H7 (cell line): ENCODE measurements around the gene SGK2. TPM values are rescaled to one million over a fixed set of nuclear protein-coding genes. Genes with fewer than 3 reads are reported as not detected.

ENCODE experiments used
- DNase-seq: peaks from one replicate; pipeline ENCODE4 v3.0.0; 2012
- H3K27me3 ChIP-seq: 2 replicates; pipeline ENCODE4 v1.6.0; 2011; ENCODE audit warnings: mild to moderate bottlenecking, low read length; ENCODE audit not compliant: control insufficient read depth, insufficient read depth
- H3K36me3 ChIP-seq: replicated peaks from 2 replicates; pipeline ENCODE4 v1.5.1; 2011; ENCODE audit warnings: low read length; ENCODE audit not compliant: control insufficient read depth, insufficient read depth
- H3K4me3 ChIP-seq: 2 replicates; pipeline ENCODE4 v1.5.1; 2011; ENCODE audit warnings: low read depth, mild to moderate bottlenecking, control low read depth, low read length, moderate library complexity; ENCODE audit not compliant: insufficient read depth
- total RNA-seq: library from RNA; depleted of rRNA; stranded (reverse); fragments of >200 nt; shearing (Covaris generic); gene quantifications from 2 replicates; pipeline ENCODE4 v1.2.3, GENCODE V29; 2014

The SGK2 gene
- total RNA-seq, 1 experiment from 2014 or later: not detected

DNA sequence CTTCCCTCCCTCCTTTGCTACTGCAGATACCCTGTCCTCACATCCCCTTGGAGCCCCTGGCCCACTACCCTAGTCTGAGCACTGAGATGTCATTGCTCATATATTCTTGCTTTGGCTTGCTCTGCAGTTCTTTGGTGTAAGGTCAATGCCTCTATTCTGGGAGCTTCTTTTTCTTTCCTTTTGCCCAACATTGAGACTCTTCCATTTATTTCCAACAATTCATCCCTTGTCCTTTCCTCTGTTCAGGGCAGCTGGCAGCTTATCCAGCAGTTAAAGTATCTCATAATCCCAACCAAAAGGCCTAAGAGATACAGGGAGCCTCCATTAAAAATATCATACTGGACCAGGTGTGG is 27.8 kb upstream of the SGK2 start:
- H3K4me3 ChIP-seq: no peak overlapping the region

DNA sequence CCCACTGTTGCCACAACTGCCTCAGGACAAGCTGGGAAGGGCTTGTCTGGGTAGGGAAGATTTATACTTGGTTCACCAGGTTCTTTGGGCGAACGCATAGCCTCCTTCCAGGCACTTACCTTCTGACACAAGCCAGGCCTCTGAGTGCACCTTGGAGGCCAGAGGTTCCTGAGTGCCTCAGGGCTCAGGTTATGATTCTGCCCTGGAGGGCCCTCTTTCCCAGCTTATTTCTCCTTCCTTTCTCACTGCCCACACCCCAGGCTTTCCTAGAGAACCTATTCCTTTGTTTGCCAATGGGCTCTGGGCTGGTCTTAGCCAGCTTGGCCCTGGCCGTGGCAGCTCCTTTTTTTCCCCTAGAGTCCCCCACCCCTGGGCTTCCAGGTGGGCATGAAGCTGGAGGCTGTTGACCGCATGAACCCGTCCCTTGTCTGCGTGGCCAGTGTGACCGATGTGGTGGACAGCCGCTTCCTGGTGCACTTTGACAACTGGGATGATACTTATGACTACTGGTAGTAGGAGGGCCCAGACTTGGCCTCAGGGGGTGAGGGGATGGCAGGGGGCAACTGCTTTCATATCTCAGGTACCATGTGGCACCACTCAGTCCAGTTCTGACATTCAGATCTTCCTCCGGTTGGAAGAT is 26.3 kb upstream of the SGK2 start:
- H3K4me3 ChIP-seq: no peak overlapping the region
- DNase-seq: no peak
- no peaks in the 10 kb centered on the region for H3K27me3 ChIP-seq
- H3K36me3 ChIP-seq: peaks cover 9% of the 10 kb centered on the region

More for the DNA sequence above, 27.8 kb upstream of the SGK2 start:
- Histone ChIP-seq H3K27me3 (no peaks in the 10 kb centered on the region), H3K36me3 (peaks cover 2% of the 10 kb centered on the region)
- DNase-seq: no peak

DNA sequence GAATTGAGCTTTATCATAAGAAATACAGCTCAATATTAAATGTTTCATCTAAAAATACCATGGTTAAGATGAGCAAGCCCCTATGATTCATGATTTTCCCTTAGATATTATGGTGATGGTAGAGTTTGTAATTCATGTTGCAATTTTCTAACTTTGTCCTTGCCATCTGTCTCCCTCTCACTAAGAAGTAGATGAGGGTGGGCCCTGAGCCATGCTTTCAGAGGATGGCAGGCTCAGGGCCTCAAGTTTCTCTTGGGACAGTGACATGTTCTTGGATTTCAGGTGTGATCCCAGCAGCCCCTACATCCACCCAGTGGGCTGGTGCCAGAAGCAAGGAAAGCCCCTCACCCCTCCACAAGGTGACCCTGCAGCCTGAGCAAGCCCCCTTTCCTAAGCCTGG is 25.8 kb upstream of the SGK2 start:
- H3K4me3 ChIP-seq: no peak overlapping the region
- H3K27me3 ChIP-seq: no peaks in the 10 kb centered on the region
- DNase-seq: no peak
- H3K36me3 ChIP-seq: peaks cover 9% of the 10 kb centered on the region

DNA sequence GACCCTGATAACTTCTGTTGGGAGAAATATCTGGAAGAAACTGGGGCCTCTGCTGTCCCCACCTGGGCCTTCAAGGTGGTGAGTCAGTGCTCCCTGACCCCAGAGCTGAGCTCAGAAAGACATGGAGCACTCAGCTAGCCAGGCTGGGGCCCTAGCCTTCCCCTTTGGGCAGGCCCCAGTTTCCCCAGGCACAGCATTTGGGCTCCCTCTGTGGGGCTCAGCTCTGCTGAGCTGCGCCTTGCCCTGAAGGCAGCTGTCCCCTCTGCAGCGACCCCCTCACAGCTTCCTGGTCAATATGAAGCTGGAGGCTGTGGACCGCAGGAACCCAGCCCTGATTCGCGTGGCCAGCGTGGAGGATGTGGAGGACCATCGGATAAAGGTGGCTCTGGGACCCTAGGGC is 24.8 kb upstream of the SGK2 start:
- peaks cover 14% of the 10 kb centered on the region for H3K36me3 ChIP-seq
- H3K27me3 ChIP-seq: no peaks in the 10 kb centered on the region
- no peak for DNase-seq

DNA sequence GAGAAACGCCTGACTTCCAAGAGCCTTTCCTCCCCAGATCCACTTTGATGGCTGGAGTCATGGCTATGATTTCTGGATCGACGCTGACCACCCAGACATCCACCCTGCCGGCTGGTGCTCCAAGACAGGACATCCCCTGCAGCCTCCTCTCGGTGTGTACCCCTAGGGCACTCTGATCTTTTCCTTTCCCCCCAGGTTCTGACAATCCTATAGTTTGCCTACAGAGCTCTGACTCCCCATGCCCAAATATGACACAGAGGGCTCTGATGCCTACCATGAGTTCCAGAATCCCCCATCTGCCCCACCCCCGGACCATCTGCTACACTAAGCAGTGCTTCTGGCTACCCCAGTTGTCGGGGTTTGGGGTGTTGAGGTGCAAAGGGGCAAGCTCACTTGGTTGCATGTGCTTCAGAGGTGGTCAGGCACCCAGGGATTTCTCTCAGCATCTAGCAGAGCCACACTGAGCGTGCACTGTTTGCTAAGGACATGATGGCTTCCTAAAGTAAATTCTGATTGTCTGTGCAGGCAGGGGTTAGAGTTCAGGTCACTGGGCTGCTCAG is 24.0 kb upstream of the SGK2 start:
- H3K27me3 ChIP-seq: no peaks in the 10 kb centered on the region
- no peak overlapping the region for H3K4me3 ChIP-seq
- H3K36me3 ChIP-seq: peaks cover 14% of the 10 kb centered on the region
- DNase-seq: no peak

More for the DNA sequence above, 24.8 kb upstream of the SGK2 start:
- no peak overlapping the region for H3K4me3 ChIP-seq

DNA sequence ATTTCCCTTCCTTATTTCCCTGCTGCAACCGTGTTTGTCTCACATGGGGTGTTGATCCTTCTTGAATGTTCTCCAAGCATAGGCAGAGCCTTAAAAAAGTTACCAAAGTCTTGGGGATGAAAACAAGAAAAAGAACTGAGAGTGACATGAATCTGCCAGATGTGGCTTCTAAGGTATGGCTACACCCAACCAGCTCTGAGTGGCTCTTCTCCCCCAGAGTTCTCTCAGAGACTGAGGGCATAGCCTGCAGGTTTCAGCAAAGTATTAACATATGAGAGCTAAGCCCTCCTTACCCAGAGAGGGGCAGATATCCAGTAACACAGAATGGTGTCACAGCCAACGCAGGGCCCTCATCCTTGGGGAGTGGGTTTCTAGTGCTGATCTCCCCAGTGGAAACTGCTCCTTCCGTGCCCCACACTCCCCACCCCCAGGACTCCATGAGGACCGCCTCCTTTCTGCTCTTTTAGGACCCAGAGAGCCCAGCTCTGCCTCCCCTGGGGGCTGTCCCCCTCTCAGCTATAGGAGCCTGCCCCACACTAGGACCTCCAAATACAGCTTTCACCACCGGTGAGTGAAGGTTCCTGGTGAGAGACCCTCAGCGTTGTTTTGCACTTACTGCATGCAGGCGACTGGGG is 23.3 kb upstream of the SGK2 start:
- H3K36me3 ChIP-seq: peaks cover 14% of the 10 kb centered on the region
- no peak overlapping the region for H3K4me3 ChIP-seq
- H3K27me3 ChIP-seq: no peaks in the 10 kb centered on the region
- no peak for DNase-seq

DNA sequence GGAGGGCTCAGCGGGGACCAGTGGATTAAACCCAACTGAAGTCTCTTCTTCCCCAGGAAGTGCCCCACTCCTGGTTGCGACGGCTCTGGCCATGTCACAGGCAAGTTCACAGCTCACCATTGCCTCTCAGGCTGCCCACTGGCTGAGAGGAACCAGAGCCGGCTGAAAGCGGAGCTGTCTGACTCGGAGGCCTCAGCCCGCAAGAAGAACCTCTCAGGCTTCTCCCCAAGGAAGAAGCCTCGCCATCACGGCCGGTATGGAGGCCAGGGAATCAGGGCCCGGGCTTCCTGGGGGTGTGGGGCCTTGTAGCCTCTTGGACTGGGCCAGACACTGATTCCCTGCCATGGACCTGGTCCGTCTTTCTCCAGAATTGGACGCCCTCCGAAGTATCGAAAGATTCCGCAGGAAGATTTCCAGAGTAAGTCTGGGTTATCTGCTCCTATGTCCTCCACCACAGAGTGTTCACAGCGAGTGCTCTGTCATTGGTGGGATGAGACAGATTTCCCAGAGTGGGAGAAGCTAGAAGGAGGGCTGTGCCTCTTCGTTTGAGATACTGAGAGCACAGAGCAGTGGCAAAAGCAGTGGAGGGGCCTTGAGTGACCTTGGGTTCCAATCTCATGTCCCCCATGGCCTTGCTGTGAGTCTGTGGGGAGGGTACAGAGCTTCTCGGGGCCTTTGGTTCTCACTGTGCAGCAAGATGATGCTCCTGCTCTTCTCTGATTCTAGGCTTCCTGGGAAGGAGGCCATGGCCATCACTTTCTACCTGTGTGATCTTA is 22.6 kb upstream of the SGK2 start:
- Histone ChIP-seq H3K4me3 (no peak overlapping the region), H3K36me3 (peaks cover 19% of the 10 kb centered on the region)
- DNase-seq: no peak

DNA sequence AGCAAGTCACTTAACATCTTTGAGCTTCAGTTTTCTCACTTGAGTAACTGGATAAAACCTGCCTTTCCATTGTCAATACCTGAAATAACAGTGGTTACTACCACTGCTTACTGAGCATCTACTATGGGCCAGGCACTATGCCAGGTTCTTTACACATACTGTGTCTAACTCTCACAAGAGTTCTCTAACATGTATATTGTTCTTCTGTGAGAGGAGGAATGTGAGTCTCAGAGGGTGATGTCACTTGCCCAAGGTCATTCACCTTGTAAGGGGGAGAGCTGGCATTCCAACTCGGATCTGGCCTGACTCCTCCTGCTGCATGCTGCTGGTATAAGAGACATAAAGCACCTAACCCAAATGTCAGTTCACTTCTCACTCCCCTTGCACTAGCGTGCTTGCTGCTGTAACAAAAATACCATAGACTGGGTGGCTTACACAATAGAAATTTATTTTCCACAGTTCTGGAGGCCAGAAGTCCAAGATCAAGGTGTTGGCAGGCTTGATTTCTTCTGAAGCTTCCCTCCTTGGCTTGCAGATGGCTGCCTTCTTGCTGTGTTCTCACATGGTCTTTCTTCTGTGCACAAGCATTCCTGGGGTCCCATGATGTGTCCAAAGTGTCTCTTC is 21.9 kb upstream of the SGK2 start:
- Histone ChIP-seq H3K4me3 (no peak overlapping the region), H3K36me3 (peaks cover 19% of the 10 kb centered on the region)
- DNase-seq: no peak

More for the DNA sequence above, 22.6 kb upstream of the SGK2 start:
- H3K27me3 ChIP-seq: no peaks in the 10 kb centered on the region

DNA sequence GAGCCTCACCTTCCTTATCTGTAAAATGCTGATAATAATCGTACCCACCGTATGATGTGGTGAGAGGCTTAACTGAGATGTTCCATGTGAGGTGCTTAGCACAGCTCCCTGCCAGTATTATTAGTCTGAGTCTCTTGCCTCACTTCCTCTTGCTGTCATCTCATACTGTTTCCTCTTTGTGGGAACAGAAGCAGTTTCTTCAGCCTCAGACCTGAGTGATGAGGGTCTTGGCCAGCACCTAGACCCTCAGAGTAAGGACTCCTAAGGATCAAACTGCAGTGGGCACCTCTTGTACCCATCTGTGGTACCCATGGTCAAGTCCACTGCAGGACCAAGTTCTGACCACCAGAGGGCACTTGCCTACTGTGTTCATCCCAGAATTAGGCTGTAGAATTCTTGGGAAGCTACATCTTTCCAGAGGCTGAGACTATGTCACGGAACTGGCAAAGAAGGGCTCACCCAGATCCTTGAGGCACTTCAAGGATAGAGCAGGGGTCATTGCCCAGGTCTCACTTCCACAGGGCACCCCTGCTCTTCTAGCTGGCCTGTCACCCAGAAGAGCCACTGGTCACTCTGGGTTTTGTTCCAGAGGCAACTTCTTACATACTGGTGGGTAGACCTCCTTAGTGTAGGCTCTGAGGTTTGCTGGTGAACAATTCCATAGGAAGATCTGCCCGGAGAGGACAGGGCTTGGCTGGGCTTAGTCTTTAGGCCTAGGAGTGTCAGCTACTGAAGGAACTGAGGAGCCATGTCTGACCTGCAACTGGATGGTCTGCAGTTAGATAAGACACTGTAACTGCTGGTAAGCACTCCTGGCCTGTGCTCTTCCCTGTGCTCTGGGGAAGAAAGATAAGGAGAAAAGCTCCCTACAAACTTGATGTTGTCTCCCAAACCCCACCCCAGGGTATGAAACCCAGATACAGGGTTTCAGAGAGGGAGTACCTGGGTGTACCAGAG is 20.6 kb upstream of the SGK2 start:
- no peaks in the 10 kb centered on the region for H3K27me3 ChIP-seq
- peak; percentile 81 for DNase-seq
- peaks cover 20% of the 10 kb centered on the region for H3K36me3 ChIP-seq
- no peak overlapping the region for H3K4me3 ChIP-seq

More for the DNA sequence above, 21.9 kb upstream of the SGK2 start:
- H3K27me3 ChIP-seq: no peaks in the 10 kb centered on the region

DNA sequence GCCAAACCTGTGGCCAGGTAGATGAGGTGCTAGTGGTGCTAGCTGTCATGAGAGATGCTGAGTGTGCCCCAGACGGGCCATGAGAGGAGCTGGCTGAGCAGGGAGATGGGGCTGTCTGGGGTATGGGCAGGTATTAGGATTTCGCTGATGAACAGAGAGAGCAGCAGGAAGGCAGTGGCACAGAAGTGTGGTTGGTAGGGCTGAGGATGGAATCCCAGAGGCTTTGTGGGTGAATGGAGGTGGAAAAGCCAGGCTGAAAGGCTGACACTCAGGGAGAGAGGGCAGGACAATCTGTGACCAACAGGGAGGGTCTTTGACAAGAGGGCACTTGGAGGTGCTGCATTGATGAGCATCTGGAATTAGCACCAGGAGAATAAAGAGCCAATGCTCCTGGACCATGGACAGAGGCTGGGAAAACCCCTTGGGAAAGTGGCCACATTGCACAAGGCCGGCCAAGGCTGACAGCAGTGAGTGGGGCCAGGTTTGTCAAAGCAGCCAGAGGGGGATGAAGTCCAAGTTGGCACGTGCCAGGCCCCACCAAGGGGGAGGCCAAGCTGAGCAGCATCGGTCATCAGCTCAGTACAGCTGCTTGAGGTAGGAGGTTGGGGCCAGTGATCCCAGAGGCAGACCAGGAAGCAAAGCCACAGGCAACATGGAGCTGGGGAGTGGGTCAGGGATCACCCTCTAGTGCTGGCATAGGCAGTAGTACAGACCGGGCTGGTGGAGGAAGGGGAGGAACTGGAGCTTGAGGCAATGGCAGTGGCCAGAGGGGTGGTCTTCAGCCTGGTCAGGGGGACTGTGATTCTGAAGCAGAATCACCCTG is 19.7 kb upstream of the SGK2 start:
- DNase-seq: no peak
- Histone ChIP-seq H3K36me3 (peaks cover 20% of the 10 kb centered on the region), H3K4me3 (no peak overlapping the region), H3K27me3 (no peaks in the 10 kb centered on the region)

DNA sequence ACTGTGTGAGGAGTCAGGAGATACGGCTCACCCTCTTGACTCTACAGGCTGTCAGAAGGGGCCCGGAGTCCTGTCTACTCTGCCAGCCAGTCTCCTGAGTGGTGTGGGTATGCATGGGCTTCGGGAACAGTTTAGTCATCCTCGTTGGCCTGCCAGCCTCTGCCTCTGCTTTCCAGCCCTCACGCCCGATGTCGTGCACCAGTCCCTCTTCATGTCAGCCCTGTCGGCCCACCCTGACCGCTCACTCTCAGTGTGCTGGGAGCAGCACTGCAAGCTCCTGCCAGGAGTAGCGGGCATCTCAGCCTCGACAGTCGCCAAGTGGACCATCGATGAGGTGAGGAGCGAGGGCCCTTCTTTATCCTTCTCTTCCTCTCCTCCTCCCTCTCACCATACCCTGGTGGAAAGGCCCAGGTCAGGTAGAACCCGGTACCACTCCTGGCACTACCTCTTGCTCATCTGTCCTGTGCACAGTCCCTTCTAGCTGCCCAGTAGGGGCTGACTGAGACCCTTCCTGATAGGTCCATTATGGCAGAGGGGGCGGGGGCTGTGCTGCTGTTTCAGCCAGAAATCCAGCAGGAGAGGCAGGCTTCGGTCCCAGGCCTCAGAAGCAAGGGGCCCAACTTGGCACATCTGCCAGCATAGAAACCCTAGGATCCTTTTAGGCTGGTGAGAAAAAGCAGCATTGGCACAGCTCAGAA is 18.7 kb upstream of the SGK2 start:
- no peak overlapping the region for H3K4me3 ChIP-seq
- no peak for DNase-seq
- peaks cover 20% of the 10 kb centered on the region for H3K36me3 ChIP-seq
- no peaks in the 10 kb centered on the region for H3K27me3 ChIP-seq

DNA sequence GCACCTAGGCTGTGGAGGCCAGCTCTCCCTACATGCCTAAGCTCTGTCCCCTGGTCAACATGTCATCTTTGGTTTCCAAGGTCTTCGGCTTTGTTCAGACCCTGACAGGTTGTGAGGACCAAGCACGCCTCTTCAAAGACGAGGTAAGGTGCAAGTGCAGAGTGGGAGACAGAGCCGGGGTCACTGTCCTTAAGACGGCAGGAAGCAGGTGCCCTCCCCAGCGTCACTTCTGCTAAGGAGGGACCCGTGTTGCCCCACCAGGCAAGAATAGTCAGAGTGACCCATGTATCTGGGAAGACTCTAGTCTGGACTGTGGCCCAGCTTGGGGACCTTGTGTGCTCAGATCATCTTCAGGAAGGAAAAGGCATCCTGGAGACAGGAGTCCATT is 18.2 kb upstream of the SGK2 start:
- no peak for DNase-seq
- no peak overlapping the region for H3K4me3 ChIP-seq
- H3K36me3 ChIP-seq: peaks cover 18% of the 10 kb centered on the region
- no peaks in the 10 kb centered on the region for H3K27me3 ChIP-seq

DNA sequence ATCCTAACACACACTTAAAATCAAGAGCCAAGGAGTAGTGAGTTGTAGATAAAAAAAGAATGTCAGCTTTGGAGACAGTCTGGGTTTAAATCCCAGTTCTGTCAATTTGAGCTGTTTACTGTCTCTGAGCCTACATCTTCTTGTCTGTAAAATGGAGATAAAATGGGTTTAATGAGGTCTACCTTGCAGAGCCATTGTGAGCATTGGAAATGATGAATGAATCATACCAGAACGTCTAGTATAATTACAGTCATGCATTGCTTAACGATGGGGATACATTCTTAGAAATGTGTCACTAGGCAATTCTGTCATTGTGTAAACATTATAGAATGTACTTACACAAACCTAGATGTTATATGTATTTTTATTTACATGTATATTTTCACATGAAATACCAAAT is 17.6 kb upstream of the SGK2 start:
- no peak for DNase-seq
- H3K27me3 ChIP-seq: no peaks in the 10 kb centered on the region
- H3K36me3 ChIP-seq: peaks cover 17% of the 10 kb centered on the region
- H3K4me3 ChIP-seq: no peak overlapping the region
